Measurements from ENCODE around the gene TMA7B.

Gene TMA7B

DNA sequence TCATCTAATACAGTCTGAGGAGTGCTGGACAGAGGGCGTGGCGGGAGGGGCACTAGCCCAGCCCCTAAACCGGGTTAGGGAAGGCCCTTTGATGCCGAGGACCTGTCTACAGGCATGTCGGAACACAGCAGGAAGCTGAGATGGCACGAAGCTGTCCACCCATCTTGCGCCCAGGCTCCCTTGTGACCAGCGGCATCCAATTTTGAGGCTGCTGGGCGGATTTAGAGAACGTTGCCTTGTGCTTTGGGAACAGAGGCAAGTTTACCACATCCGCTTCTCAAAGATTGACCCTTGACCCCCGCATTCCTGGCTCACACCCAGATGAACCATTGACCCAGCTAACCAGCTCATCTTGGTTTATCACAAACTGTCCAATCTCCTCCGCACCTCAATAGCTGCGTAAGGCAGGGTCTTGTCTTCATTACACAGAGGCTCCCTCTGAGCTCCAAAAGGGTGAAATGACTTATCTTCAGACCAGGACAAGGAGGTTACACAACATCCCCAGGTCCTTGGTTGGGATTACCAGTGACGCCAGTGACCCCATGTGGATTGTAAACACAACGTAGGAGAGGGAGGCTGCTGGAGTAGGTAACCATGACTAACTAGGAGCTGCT is 39.1 kb downstream of the TMA7B start:
- no peak for DNase-seq (ENCODE audit: low spot score)
- TF ChIP-seq, protein P1, sequence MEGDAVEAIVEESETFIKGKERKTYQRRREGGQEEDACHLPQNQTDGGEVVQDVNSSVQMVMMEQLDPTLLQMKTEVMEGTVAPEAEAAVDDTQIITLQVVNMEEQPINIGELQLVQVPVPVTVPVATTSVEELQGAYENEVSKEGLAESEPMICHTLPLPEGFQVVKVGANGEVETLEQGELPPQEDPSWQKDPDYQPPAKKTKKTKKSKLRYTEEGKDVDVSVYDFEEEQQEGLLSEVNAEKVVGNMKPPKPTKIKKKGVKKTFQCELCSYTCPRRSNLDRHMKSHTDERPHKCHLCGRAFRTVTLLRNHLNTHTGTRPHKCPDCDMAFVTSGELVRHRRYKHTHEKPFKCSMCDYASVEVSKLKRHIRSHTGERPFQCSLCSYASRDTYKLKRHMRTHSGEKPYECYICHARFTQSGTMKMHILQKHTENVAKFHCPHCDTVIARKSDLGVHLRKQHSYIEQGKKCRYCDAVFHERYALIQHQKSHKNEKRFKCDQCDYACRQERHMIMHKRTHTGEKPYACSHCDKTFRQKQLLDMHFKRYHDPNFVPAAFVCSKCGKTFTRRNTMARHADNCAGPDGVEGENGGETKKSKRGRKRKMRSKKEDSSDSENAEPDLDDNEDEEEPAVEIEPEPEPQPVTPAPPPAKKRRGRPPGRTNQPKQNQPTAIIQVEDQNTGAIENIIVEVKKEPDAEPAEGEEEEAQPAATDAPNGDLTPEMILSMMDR (IDR thresholded peaks at IDR 0.05; ENCODE audit: borderline replicate concordance, control extremely low read depth, extremely low read depth, insufficient read depth, missing control alignments) = no peak
- in situ Hi-C loops (cut with MboI; ENCODE audit: low sequenced_read_pairs, unreplicated experiment) = no loop called here

DNA sequence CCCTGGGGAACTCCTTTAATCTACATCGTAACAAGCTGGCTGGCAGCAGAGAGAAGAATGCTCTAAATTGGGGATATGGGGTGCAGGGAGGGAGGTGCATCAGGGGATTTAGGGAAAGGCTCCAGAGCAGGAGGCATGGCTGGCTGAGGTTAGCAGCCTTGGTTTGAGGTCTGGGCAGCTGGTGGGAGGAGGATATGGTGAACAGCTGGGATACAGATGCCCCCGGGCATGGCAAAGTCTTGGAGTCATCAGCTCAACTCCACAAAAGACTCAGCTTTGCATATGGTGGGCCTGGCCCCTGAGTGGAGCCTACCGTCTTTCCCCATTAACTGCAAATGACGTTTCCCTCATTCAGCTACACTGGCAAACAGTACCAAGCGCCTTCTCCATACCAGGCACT is 40.0 kb downstream of the TMA7B start:
- DNase-seq (ENCODE audit: low spot score) = no peak
- in situ Hi-C loops (cut with MboI; ENCODE audit: low sequenced_read_pairs, unreplicated experiment) = no loop called here
- TF ChIP-seq, protein P1 (IDR thresholded peaks at IDR 0.05; ENCODE audit: borderline replicate concordance, control extremely low read depth, extremely low read depth, insufficient read depth, missing control alignments) = no peak

DNA sequence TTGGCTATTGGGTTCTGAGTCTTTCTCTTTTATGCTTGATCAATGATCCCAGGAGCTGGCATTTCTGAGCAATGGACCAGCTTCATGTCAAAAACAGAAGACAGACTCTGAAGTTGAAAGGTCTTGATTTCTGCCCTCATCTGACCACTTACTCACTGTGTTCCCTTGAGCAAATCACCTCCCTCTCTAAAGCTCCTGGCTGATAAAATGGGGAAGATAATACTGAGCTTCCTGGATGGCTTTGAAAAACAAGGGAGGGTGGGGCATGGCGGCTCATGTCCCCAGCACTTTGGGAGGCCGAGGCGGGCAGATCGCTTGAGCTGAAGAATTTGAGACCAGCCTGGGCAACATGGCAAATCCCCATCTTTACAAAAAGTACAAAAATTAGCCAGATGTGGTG is 40.9 kb downstream of the TMA7B start:
- DNase-seq (ENCODE audit: low spot score) = no peak
- TF ChIP-seq, protein P1 (IDR thresholded peaks at IDR 0.05; ENCODE audit: borderline replicate concordance, control extremely low read depth, extremely low read depth, insufficient read depth, missing control alignments) = no peak
- in situ Hi-C loops (cut with MboI; ENCODE audit: low sequenced_read_pairs, unreplicated experiment) = no loop called here

DNA sequence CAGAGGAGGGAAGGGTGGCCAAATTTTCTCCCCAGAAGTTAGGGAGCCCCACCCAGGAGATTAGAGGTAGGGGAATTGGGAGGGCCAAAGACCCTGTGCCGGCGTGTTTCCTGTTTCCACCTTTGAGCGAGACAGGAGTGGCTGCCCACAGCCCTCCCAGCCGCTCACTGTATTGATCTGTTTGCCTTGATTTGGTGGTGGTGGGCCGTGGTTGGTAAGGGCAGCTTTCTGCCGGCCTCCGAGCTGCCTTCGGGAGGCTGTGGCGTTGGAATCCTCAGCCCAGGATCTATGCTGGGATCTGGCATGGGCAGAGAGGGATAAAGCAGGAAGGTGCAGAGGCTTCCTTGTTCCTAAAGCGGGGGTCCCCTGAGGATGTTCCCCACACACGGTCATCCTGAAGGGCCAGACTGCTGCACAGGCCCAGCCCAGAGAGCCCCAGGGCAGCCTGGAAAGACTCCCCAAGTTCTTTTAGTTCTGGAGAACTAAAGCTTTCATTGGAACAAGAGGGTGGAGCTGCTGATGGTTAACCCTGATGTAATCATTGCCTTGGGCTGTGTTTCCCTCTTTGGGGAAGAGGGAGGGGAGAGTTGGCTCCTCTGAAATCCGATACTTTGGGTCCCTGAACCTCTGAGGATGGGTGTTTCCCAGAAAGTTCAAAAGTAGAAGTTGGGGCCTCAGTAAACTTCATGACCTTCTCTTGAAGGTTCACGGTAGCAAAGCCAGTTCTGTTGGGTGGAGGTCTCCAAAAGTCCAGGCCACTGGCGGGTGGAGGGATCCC is 41.8 kb downstream of the TMA7B start:
- TF ChIP-seq, protein P1 (IDR thresholded peaks at IDR 0.05; ENCODE audit: borderline replicate concordance, control extremely low read depth, extremely low read depth, insufficient read depth, missing control alignments) = no peak
- in situ Hi-C loops (cut with MboI; ENCODE audit: low sequenced_read_pairs, unreplicated experiment) = no loop called here
- no peak for DNase-seq (ENCODE audit: low spot score)

DNA sequence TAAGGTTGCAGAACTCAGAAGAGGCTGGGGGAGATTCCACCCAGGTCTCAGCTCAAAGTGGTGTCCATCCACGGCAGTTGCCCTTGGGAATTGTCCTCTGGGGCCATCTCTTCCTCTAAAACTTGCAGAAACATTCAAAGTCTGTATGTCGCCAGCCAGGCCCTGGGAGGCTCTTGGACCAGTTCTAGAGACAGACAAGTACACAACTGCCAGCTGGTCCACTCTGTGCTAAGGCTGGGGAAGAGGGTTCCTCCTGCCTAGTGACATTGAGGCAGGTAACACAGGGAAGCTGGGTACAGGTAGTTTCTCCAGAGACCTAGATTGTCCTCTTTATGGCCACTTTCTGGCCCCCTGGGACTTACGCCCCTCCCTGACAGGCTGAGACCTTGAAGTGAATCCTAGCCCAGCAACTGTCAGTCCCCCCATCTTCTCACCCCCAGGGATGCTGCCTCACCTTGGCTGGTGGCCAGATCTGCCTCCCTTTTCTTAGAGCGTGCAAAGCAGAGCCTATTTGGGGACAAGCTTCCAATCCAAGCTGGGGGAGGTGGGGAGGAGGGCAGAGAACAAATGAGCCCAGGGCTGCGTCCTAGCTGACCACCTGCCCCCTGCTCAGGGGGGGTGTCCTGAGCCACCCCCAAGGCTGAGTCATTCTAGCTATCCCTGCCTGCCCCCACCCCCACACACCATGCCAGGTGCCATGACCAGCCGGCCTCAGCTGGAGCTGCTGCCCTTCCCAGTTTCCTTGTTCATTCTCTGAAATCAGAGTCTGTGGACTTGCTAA is 42.9 kb downstream of the TMA7B start:
- TF ChIP-seq, protein P1 (IDR thresholded peaks at IDR 0.05; ENCODE audit: borderline replicate concordance, control extremely low read depth, extremely low read depth, insufficient read depth, missing control alignments) = no peak
- in situ Hi-C loops (cut with MboI; ENCODE audit: low sequenced_read_pairs, unreplicated experiment) = no loop called here
- DNase-seq (ENCODE audit: low spot score) = no peak

DNA sequence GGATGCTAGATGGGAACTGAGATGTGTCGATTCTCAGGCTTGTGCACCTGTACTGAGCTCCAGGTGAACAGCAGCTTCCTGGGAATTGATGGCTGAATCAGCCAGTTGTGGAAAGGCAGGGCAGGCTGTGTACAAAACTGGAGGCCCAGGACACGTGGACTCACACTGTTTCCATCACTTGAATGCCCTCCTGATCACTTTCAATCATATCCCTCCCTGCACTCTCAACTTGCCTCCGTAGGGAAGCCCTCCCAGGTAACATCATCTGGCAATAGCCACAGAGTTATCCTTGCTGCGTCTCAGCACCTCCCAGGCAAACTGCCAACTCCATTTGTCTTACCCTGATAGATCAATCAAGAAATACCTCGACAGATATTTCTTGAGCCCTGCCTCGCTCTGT is 44.6 kb downstream of the TMA7B start:
- TF ChIP-seq, protein P1 (IDR thresholded peaks at IDR 0.05; ENCODE audit: borderline replicate concordance, control extremely low read depth, extremely low read depth, insufficient read depth, missing control alignments) = no peak
- no peak for DNase-seq (ENCODE audit: low spot score)
- in situ Hi-C loops (cut with MboI; ENCODE audit: low sequenced_read_pairs, unreplicated experiment) = no loop called here
